ENCODE results near the gene VMP1. TPM values are rescaled to one million over a fixed set of nuclear protein-coding genes. Genes with fewer than 3 reads are reported as not detected.
"Not testable (repeated sequence)": the region's sequence is repeated elsewhere in the genome, so short reads cannot be mapped to it uniquely, and the experiment has no call there.

The VMP1 gene
- total RNA-seq, 2 experiments from 2014 or later: 517 to 553 TPM

- POLR2A ChIA-PET: interaction anchor here (1.6 to 27.5 kb wide), 6 partner anchors 13 to 79 kb away, joined by 3 to 1283 read pairs (median 304); no protein-coding TSS in a partner anchor
- intact Hi-C loops (cut with micrococcal nuclease): no loop called here
- peak; percentile 37 for DNase-seq
- H3K36me3 Mint-ChIP-seq: peaks cover 55% of the 10 kb centered on the region
- peak overlapping the region; percentile 79 for H3K4me3 Mint-ChIP-seq
- H3K27me3 Mint-ChIP-seq: no peaks in the 10 kb centered on the region
- H3K9me3 Mint-ChIP-seq: no peaks in the 10 kb centered on the region
- H3K4me1 Mint-ChIP-seq (ENCODE audit: low read depth): peaks cover 60% of the 10 kb centered on the region
- CTCF ChIA-PET: interaction anchor here (0.6 to 8.8 kb wide), 4 partner anchors 23 to 77 kb away, joined by 3 to 64 read pairs (median 24); no protein-coding TSS in a partner anchor
- peak overlapping the region; percentile 100 for H3K27ac Mint-ChIP-seq
Measured at GRCh38 chr17:59830846-59831486, 123.5 kb downstream of the VMP1 start.

DNA sequence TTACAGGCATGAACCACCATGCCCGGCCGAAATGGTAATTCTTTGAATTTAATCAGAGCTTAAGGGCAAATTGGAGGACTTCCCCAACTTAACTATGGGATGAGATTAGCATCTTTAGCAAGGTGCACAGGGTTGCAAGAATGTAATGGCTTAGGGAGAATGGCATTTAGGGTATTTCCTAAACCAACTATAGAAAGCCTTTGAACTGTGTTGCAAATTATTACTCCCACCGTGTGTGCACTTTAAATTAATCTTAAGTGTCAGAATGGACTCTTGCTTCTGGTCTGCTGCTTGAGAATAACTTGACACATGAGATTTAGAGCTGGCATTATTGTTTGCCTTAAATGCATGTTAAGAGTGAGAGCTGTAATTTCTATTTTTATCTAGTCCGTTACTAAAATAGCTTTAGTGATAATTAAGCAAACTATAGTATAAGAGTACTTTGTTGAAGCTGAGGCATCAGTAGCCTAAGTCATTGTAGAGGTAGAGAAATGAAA, 125.5 kb downstream of the VMP1 start:
- POLR2A ChIA-PET: interaction anchor here (1.0 to 27.5 kb wide), 7 partner anchors 11 to 215 kb away, joined by 3 to 1283 read pairs (median 242); no protein-coding TSS in a partner anchor
- Mint-ChIP-seq H3K27me3 (peaks cover 2% of the 10 kb centered on the region), H3K4me1 (ENCODE audit: low read depth) (peaks cover 65% of the 10 kb centered on the region), H3K36me3 (peaks cover 49% of the 10 kb centered on the region), H3K4me3 (peak overlapping the region; percentile 69), H3K27ac (peak overlapping the region; percentile 100), H3K9me3 (no peaks in the 10 kb centered on the region)
- DNase-seq: peak; percentile 52
- CTCF ChIA-PET: interaction anchor here (1.0 to 8.8 kb wide), 4 partner anchors 68 to 87 kb away, joined by 3 to 64 read pairs (median 4); no protein-coding TSS in a partner anchor
- intact Hi-C loops (cut with micrococcal nuclease): no loop called here

DNA sequence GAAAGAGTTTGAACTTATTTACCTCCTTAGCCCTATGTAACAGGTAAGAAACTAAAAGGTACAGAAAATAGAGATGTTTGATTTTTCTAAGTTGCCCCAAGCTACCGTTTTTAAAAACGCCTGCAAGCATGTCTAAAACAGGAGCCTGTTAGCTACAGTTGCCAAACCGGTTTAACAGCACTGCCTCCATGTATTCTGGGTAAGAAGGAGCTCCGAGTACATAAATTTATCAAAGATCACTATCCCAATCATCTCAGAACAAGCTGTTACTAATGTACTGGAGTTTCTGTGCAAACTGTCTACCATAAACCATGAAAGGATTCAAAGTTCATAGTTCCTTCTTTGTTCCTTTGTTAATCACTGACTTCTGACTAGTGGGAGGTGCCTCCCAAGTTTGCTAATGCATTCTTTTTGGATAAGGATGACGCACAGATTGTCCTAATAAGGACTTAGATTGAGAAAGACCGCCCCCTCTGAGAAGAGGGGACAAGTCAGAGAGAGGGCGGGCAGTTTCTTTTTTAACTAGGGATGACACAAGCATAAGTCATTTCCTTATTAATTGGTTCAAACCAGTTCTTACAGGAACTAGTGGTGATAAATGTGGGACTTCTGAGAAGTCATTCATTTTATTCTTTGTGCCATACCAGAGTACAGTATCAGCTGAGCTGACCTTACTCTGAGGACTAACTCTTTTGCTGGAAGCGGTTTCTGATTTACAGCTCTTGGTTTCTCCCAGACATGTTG, 130.0 kb downstream of the VMP1 start:
- peaks cover 72% of the 10 kb centered on the region for H3K36me3 Mint-ChIP-seq
- ChIA-PET POLR2A (interaction anchor here (0.6 to 27.5 kb wide), 14 partner anchors 8 to 1498 kb away, joined by 3 to 1283 read pairs (median 8); partner anchors contain the start of genes CLTC, PTRH2, RPS6KB1 and TUBD1), CTCF (interaction anchor here (0.6 to 4.1 kb wide), 10 partner anchors 8 to 89 kb away, joined by 3 to 20 read pairs (median 4); no protein-coding TSS in a partner anchor)
- intact Hi-C loops (cut with micrococcal nuclease): loop anchor here (1.0 kb wide), 3 partner anchors 8 to 84 kb away; no protein-coding TSS in a partner anchor
- DNase-seq: peak; percentile 75
- peaks cover 50% of the 10 kb centered on the region for H3K4me1 Mint-ChIP-seq (ENCODE audit: low read depth)
- H3K27ac Mint-ChIP-seq: peak overlapping the region; percentile 100
- H3K4me3 Mint-ChIP-seq: peak overlapping the region; percentile 98
- H3K27me3 Mint-ChIP-seq: peaks cover 26% of the 10 kb centered on the region
- H3K9me3 Mint-ChIP-seq: peaks cover 5% of the 10 kb centered on the region

GRCh38 chr17:59838052-59838916, 130.8 kb downstream of the VMP1 start:
- Mint-ChIP-seq H3K27me3 (peaks cover 26% of the 10 kb centered on the region), H3K27ac (peak overlapping the region; percentile 100), H3K9me3 (peaks cover 5% of the 10 kb centered on the region), H3K4me1 (ENCODE audit: low read depth) (peaks cover 50% of the 10 kb centered on the region), H3K4me3 (peak overlapping the region; percentile 98), H3K36me3 (peaks cover 74% of the 10 kb centered on the region)
- POLR2A ChIA-PET: interaction anchor here (0.6 to 27.5 kb wide), 13 partner anchors 9 to 1498 kb away, joined by 3 to 1283 read pairs (median 9); partner anchors contain the start of genes PTRH2, RPS6KB1, TUBD1 and VMP1
- CTCF ChIA-PET: interaction anchor here (1.0 to 4.1 kb wide), 8 partner anchors 10 to 90 kb away, joined by 3 to 20 read pairs (median 6); no protein-coding TSS in a partner anchor
- DNase-seq: peak; percentile 47
- intact Hi-C loops (cut with micrococcal nuclease): no loop called here

GRCh38 chr17:59839651-59840328, 132.3 kb downstream of the VMP1 start:
- Mint-ChIP-seq H3K4me1 (ENCODE audit: low read depth) (peaks cover 53% of the 10 kb centered on the region), H3K36me3 (peaks cover 76% of the 10 kb centered on the region)

DNA sequence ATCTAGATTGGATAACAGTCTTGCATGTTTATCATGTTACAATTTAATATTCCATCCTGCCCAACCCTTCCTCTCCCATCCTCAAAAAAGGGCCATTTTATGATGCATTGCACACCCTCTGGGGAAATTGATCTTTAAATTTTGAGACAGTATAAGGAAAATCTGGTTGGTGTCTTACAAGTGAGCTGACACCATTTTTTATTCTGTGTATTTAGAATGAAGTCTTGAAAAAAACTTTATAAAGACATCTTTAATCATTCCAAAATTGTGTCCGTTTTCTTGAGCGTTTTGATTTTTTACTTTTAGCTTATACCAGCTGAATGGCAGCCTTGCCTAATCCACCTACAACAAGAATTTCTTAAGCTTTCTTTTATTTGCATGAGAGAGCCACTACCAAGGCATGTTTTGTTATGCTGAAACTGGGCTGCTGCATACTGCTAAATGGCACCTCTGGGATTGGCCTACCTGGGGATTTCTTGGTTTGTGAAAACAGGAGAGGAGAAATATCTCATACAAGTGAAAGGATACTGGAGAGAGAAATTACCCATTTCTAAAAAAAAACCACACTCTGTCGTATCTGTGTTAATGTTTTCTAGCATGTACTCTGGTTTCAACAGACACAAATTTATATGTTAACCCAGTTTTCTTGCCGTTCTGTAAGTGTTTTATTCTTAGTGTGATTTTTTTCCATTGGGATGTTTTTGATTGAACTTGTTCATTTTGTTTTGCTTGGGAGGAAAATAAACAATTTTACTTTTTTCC, 133.1 kb downstream of the VMP1 start:
- peaks cover 60% of the 10 kb centered on the region for H3K4me1 Mint-ChIP-seq (ENCODE audit: low read depth)
- ChIA-PET CTCF (interaction anchor here (1.6 to 4.1 kb wide), 2 partner anchors 14 to 56 kb away, joined by 5 to 20 read pairs; no protein-coding TSS in a partner anchor), POLR2A (interaction anchor here (0.6 to 27.5 kb wide), 9 partner anchors 7 to 1504 kb away, joined by 3 to 1283 read pairs (median 54); no protein-coding TSS in a partner anchor)
- peaks cover 5% of the 10 kb centered on the region for H3K9me3 Mint-ChIP-seq
- H3K27ac Mint-ChIP-seq: peak overlapping the region; percentile 100
- intact Hi-C loops (cut with micrococcal nuclease): loop anchor here (5.0 to 10.0 kb wide), 2 partner anchors 476 to 1503 kb away; no protein-coding TSS in a partner anchor
- peaks cover 28% of the 10 kb centered on the region for H3K27me3 Mint-ChIP-seq
- peak overlapping the region; percentile 98 for H3K4me3 Mint-ChIP-seq
- DNase-seq: peak; percentile 49
- H3K36me3 Mint-ChIP-seq: peaks cover 75% of the 10 kb centered on the region

More at GRCh38 chr17:59839651-59840328, 132.3 kb downstream of the VMP1 start:
- H3K9me3 Mint-ChIP-seq: peaks cover 5% of the 10 kb centered on the region
- H3K27me3 Mint-ChIP-seq: peaks cover 28% of the 10 kb centered on the region
- no peak for DNase-seq
- intact Hi-C loops (cut with micrococcal nuclease): loop anchor here (5.0 to 10.0 kb wide), 2 partner anchors 475 to 1502 kb away; no protein-coding TSS in a partner anchor
- CTCF ChIA-PET: interaction anchor here (1.3 to 4.1 kb wide), 3 partner anchors 12 to 55 kb away, joined by 4 to 20 read pairs (median 5); no protein-coding TSS in a partner anchor
- POLR2A ChIA-PET: interaction anchor here (0.6 to 27.5 kb wide), 9 partner anchors 8 to 1504 kb away, joined by 3 to 1283 read pairs (median 54); no protein-coding TSS in a partner anchor
- peak overlapping the region; percentile 100 for H3K27ac Mint-ChIP-seq
- H3K4me3 Mint-ChIP-seq: peak overlapping the region; percentile 98

DNA sequence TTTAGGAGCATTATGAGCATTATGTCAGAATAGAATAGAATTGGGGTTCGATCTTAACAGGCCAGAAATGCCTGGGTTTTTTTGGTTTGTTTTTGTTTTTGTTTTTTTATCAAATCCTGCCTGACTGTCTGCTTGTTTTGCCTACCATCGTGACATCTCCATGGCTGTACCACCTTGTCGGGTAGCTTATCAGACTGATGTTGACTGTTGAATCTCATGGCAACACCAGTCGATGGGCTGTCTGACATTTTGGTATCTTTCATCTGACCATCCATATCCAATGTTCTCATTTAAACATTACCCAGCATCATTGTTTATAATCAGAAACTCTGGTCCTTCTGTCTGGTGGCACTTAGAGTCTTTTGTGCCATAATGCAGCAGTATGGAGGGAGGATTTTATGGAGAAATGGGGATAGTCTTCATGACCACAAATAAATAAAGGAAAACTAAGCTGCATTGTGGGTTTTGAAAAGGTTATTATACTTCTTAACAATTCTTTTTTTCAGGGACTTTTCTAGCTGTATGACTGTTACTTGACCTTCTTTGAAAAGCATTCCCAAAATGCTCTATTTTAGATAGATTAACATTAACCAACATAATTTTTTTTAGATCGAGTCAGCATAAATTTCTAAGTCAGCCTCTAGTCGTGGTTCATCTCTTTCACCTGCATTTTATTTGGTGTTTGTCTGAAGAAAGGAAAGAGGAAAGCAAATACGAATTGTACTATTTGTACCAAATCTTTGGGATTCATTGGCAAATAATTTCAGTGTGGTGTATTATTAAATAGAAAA, 133.8 kb downstream of the VMP1 start:
- not testable (repeated sequence) for H3K9me3 Mint-ChIP-seq
- DNase-seq: peak; percentile 47
- Mint-ChIP-seq H3K36me3 (peaks cover 73% of the 10 kb centered on the region), H3K27ac (peak overlapping the region; percentile 100), H3K4me3 (peak overlapping the region; percentile 98), H3K4me1 (ENCODE audit: low read depth) (peaks cover 63% of the 10 kb centered on the region), H3K27me3 (peaks cover 28% of the 10 kb centered on the region)
- intact Hi-C loops (cut with micrococcal nuclease): loop anchor here (5.0 to 10.0 kb wide), 2 partner anchors 476 to 1504 kb away; no protein-coding TSS in a partner anchor
- CTCF ChIA-PET: interaction anchor here (1.6 to 2.4 kb wide), 2 partner anchors 14 to 55 kb away, joined by 5 to 12 read pairs; no protein-coding TSS in a partner anchor
- POLR2A ChIA-PET: interaction anchor here (0.6 to 27.5 kb wide), 10 partner anchors 6 to 222 kb away, joined by 3 to 1283 read pairs (median 29); partner anchors contain the start of gene CLTC

GRCh38 chr17:59841882-59842263, 134.4 kb downstream of the VMP1 start:
- intact Hi-C loops (cut with micrococcal nuclease): loop anchor here (2.0 to 10.0 kb wide), 3 partner anchors 13 to 1505 kb away; no protein-coding TSS in a partner anchor
- peak; percentile 46 for DNase-seq
- ChIA-PET CTCF (interaction anchor here (1.7 to 2.4 kb wide), 2 partner anchors 55 to 88 kb away, joined by 11 to 12 read pairs; no protein-coding TSS in a partner anchor), POLR2A (interaction anchor here (0.6 to 27.5 kb wide), 8 partner anchors 11 to 223 kb away, joined by 3 to 1283 read pairs (median 98); partner anchors contain the start of gene CLTC)
- Mint-ChIP-seq H3K36me3 (peaks cover 69% of the 10 kb centered on the region), H3K27me3 (peaks cover 28% of the 10 kb centered on the region), H3K4me3 (peak overlapping the region; percentile 98), H3K4me1 (ENCODE audit: low read depth) (peaks cover 65% of the 10 kb centered on the region), H3K27ac (peak overlapping the region; percentile 100)
- H3K9me3 Mint-ChIP-seq: not testable (repeated sequence)

Data from activated CD4-positive, alpha-beta memory T cell treated with anti-CD3 and anti-CD28 coated beads for 36 hours (primary cell).